ENCODE measurements around the gene TP63.

TP63 gene

DNA sequence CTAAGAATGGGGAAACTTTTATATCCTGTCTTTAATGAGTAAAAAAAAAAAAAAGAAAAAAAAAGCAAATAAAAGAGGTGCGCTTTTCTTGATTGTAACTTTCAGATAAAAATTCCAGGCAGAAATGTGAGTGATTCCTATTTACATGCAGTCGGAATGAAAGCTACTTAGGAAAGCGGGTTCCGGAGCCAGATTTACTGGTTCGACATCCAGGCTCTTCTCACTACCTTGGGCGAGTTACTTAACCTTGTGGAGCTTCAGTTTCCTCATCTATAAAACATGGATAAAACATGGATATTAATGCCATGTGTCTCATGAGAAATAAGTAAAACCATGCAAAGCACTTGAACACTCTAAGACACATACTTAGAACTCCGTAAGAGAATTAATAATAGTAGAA lies 169.2 kb downstream of the TP63 start:
- no peaks in the 10 kb centered on the region for H3K27me3 Mint-ChIP-seq
- H3K36me3 Mint-ChIP-seq: no peaks in the 10 kb centered on the region

DNA sequence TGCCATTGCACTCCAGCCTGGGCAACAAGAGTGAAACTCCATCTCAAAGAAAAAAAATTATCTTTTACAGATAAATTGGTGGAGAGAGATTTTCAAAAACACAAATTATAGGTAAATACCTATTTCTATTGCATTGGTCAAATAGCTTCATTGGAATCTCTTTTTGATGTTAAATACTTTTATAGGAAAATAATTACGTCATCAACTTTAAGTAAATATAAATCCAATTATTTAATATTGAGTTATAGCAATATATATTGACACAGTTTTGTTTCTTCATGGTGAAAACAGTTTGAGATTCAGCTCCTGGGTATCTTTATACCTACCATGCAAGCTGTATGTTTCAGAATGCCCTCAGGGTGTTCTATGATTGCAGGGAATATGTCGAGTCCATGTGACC lies 172.1 kb downstream of the TP63 start:
- Mint-ChIP-seq H3K4me3 (no peak overlapping the region), H3K36me3 (no peaks in the 10 kb centered on the region), H3K27ac (no peak overlapping the region), H3K4me1 (no peaks in the 10 kb centered on the region), H3K27me3 (no peaks in the 10 kb centered on the region), H3K9me3 (peaks cover 0 to 2% of the 10 kb centered on the region in 2 donors)
- ATAC-seq (replicated peaks) (no peak), DNase-seq (no peak)

More for the DNA sequence above, 169.2 kb downstream of the TP63 start:
- H3K9me3 Mint-ChIP-seq: no peaks in the 10 kb centered on the region
- no peak overlapping the region for H3K27ac Mint-ChIP-seq
- ATAC-seq (replicated peaks): no peak
- H3K4me3 Mint-ChIP-seq: no peak overlapping the region
- H3K4me1 Mint-ChIP-seq: no peaks in the 10 kb centered on the region
- no peak for DNase-seq

DNA sequence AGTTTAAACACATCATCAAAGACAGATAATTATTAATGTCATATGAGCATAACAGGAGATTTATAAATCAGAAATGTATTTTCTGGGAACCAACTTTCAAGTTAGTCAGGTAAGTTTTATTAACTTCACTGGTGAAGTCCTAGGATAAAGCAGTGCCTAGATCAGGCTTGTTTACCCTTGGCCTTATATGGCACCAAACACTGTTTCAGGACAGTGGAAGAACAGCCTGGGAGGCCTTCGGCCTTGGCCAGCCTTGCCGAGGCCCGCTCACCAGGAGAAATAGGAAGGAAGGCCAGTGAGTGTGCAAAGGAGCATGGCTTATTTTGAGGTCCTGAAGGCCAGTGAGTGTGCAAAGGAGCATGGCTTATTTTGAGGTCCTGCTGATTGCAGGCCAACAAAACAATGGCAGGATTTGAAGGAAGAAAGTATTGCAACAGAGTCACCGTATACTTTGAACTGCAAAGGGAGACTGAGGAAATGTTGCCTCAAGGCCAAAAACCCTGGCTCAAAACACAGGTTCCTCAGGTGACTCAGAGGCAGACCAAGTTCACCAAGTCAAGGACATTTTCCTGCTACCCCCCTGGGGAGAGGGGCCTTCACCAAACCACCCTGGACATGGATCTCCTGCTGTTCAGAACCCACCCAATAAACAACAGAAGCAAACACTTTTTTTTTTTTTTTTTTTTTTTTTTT lies 174.3 kb downstream of the TP63 start:
- no peak for ATAC-seq (replicated peaks)
- Mint-ChIP-seq H3K4me1 (no peaks in the 10 kb centered on the region), H3K4me3 (no peak overlapping the region), H3K9me3 (peaks cover 0 to 2% of the 10 kb centered on the region in 2 donors), H3K27me3 (no peaks in the 10 kb centered on the region), H3K36me3 (no peaks in the 10 kb centered on the region), H3K27ac (no peak overlapping the region)
- DNase-seq: no peak

DNA sequence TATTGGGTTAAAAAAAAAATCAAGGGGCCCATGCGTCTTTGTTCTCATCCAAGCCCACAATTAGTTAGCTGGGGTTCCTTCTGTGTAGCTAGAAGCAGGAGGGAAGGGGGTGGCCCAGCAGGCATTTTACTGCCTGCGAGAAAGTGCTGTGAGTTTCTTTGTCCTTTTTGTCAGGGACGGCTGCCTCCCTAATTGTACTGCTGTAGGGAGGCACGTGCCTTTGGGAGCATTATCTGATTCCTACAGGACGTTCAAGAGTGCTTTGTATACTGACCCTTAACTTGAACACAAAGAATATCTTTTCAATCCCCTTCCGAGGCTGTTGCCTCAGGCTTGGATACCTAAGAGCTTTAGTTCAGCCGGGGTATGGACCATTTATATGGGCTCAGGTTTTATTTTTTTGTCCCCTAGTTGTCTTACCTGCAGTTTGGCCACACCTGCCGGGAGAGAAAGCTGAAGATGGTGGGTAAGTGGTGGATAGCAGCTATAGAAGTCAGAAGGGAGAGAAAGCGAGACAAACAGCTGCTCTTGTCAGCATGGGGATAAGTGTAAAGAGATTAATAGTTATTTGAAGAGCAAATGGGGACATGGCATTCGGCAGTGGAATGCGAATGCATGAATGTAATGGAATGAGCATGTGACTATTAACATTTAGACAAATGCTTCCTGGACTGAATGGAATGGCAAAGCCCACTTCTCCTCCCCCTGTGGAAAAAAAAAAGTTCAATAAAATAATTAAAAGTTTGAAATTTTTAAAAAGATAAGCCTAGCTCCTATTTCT lies 175.2 kb downstream of the TP63 start:
- H3K9me3 Mint-ChIP-seq: peaks cover 0 to 2% of the 10 kb centered on the region in 2 donors
- H3K27ac Mint-ChIP-seq: no peak overlapping the region
- H3K4me1 Mint-ChIP-seq: no peaks in the 10 kb centered on the region
- ATAC-seq (replicated peaks) (no peak), DNase-seq (no peak)
- H3K4me3 Mint-ChIP-seq: no peak overlapping the region
- no peaks in the 10 kb centered on the region for H3K36me3 Mint-ChIP-seq
- H3K27me3 Mint-ChIP-seq: no peaks in the 10 kb centered on the region

DNA sequence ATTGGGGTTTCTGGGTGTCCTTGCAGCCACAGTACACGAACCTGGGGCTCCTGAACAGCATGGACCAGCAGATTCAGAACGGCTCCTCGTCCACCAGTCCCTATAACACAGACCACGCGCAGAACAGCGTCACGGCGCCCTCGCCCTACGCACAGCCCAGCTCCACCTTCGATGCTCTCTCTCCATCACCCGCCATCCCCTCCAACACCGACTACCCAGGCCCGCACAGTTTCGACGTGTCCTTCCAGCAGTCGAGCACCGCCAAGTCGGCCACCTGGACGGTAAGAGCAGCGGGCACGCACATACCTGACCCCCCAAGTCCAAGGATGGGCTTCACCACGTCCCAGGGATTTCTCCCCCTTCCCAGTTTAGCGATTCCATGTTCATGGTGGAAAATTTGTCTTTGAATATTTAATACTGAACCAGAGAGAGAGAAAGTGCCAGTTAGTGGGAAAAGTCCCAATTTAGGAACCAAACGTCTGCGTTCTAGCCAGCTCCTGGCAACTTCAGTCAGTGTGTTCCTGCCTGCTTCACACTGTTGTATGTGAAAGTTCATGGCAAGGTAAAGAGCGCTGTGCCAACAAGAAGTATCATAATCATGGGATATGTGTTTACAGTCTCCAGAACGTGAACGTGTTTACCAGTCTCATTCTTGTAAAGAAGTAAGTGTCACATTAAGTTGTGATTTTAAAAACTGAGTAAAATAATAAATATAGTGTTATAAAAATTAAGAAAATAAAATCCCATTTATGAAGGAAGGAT lies 177.2 kb downstream of the TP63 start:
- Mint-ChIP-seq H3K9me3 (peaks cover 0 to 2% of the 10 kb centered on the region in 2 donors), H3K36me3 (no peaks in the 10 kb centered on the region), H3K27ac (no peak overlapping the region), H3K4me1 (no peaks in the 10 kb centered on the region), H3K27me3 (no peaks in the 10 kb centered on the region), H3K4me3 (no peak overlapping the region)
- DNase-seq (no peak), ATAC-seq (replicated peaks) (no peak)

DNA sequence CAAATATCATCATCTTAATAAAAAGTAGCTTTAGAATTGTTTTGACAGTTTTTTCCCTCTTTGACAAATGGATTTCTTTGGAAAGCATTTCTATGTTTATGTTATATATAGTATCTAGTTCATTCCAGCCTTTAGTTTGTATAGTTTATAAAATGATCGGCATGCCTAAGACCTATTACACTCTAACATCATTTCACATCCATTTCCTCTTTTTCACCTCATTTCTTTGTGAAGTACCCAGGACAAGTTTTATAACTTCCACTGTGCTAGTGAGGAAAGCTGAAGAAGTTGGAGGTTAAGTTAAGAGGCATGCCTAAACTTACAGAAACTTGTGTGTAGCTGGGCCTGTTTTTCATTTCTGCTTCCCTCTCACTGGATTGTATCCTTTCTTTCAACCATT lies 178.4 kb downstream of the TP63 start:
- H3K36me3 Mint-ChIP-seq: no peaks in the 10 kb centered on the region
- no peak for DNase-seq
- no peaks in the 10 kb centered on the region for H3K27me3 Mint-ChIP-seq
- no peaks in the 10 kb centered on the region for H3K4me1 Mint-ChIP-seq
- H3K9me3 Mint-ChIP-seq: peaks cover 0 to 2% of the 10 kb centered on the region in 2 donors
- H3K4me3 Mint-ChIP-seq: no peak overlapping the region
- ATAC-seq (replicated peaks): no peak
- H3K27ac Mint-ChIP-seq: no peak overlapping the region

DNA sequence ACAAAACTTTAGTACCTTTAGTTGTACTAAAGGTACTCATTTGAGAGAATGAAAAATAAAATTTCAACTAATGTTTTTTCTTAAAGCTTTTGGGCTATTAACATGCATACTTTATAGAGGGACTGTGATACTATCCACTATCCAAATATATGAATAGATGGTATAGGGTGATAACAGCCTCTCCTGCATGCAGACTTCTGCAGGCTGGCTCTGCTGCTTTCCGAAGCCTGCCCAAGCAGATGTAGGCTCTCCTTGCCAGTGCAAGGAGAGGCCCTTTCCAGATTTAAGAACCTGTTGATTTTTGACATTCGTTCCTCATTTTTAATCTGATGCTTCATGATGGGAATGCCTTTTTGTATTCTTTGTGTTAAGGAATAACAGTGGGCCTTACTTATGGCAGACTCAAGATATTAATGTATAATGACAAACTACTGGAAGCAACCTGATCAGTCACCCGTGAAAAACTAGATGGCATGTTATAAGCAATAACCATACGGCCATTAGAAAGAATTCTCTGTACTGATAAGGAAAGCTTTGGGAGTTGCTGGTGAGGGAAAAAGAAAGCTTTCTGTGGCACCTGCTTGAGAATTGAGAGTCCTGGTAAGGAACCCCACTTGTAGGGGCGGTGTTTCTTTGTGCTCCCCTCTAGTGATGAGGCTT lies 181.7 kb downstream of the TP63 start:
- Mint-ChIP-seq H3K9me3 (no peaks in the 10 kb centered on the region), H3K4me3 (no peak overlapping the region), H3K36me3 (no peaks in the 10 kb centered on the region), H3K4me1 (no peaks in the 10 kb centered on the region), H3K27me3 (no peaks in the 10 kb centered on the region), H3K27ac (no peak overlapping the region)
- DNase-seq (no peak), ATAC-seq (replicated peaks) (no peak)

DNA sequence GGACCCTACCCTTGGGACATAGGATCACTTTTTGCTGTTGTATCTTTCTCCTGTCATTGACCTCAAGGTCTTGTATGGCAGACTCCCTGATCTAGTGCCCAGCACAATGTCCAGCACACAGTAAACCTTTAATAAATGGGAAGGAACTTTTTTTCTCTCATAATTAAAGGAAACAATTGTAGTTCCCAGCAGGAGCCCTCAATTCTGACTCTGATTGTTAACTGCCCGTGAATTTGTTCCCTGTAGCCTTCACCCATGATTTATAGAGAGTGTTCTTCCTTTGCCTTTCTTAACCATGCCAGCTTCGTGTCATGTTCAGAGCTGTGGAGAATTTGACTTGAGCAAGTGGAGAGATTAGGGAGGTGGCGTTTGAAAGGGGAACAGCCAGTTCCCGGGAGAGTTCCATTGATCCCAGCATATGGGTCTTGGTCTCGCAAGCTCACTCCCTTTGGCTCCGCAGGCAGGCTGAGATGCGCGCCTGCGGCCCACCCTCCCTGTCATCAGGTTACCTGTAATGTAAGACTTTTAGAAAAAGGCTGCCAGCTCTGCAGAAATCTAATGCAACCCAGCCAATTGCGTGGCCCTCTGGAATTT lies 182.6 kb downstream of the TP63 start:
- H3K27me3 Mint-ChIP-seq: no peaks in the 10 kb centered on the region
- H3K36me3 Mint-ChIP-seq: no peaks in the 10 kb centered on the region
- H3K9me3 Mint-ChIP-seq: no peaks in the 10 kb centered on the region
- ATAC-seq (replicated peaks) (no peak), DNase-seq (no peak)
- H3K4me1 Mint-ChIP-seq: no peaks in the 10 kb centered on the region
- H3K4me3 Mint-ChIP-seq: no peak overlapping the region
- H3K27ac Mint-ChIP-seq: no peak overlapping the region

DNA sequence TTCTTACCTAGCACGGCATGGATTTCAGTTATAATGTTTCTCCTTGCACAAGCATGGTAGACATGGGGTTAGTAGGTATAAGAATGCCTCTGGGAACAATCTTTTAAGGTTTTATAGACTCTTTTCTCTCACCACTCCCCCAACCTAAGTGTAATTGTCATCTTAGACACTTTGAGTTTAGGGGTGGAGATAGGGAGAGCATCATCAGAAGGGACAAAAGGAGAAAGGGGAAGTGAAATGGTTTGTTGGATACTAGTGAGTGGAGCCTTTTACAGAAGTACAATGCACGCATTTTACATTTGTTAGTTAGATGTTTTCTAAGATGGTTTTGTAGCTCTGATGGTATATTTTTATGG lies 189.2 kb downstream of the TP63 start:
- Mint-ChIP-seq H3K27ac (no peak overlapping the region), H3K4me3 (no peak overlapping the region), H3K27me3 (no peaks in the 10 kb centered on the region), H3K9me3 (no peaks in the 10 kb centered on the region), H3K36me3 (no peaks in the 10 kb centered on the region), H3K4me1 (no peaks in the 10 kb centered on the region)
- ATAC-seq (replicated peaks) (no peak), DNase-seq (no peak)

DNA sequence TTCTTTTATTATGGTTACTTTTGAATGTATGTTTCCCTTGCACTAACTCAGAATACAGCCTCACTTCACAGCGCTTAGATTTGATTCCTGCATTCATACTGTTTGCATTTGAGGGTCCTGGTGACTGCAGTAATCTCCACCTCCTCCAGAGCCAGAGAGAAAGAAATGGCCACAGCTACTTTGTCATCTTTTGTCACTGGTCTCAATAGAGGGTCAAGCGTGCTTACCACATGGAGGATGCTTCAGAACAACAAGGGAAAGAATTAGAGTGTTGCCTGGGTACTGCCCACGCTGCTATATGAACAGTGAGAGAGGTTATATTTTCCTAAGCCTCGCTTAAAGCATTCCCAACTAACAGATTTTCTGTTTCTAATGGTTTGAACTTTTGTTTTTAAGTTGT lies 190.1 kb downstream of the TP63 start:
- Mint-ChIP-seq H3K4me3 (no peak overlapping the region), H3K4me1 (no peaks in the 10 kb centered on the region), H3K27me3 (no peaks in the 10 kb centered on the region), H3K27ac (no peak overlapping the region), H3K36me3 (no peaks in the 10 kb centered on the region), H3K9me3 (no peaks in the 10 kb centered on the region)
- ATAC-seq (replicated peaks) (no peak), DNase-seq (no peak)

DNA sequence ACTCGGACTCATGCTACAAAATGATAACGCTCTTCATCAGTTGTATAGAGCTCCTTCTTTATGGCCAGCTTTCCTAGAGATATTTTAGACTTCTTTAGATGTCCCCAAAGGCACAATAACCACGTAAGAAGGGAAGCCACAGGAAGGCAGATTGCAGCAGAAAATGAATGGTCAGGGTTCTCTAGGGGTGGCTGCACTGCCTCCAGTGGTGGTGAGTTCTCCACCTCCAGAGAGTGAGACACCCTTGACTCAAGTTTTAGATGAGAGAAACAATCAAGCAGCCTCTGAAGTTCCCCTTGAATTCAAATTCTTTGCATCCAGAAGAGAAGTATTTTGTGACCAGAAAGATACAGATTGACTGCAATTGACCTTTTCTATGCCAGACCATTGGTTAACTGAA lies 191.5 kb downstream of the TP63 start:
- H3K27ac Mint-ChIP-seq: no peak overlapping the region
- peaks cover 0 to 4% of the 10 kb centered on the region in 2 donors for H3K9me3 Mint-ChIP-seq
- H3K27me3 Mint-ChIP-seq: no peaks in the 10 kb centered on the region
- no peak for DNase-seq
- no peak for ATAC-seq (replicated peaks)
- H3K4me1 Mint-ChIP-seq: no peaks in the 10 kb centered on the region
- no peaks in the 10 kb centered on the region for H3K36me3 Mint-ChIP-seq
- H3K4me3 Mint-ChIP-seq: no peak overlapping the region

DNA sequence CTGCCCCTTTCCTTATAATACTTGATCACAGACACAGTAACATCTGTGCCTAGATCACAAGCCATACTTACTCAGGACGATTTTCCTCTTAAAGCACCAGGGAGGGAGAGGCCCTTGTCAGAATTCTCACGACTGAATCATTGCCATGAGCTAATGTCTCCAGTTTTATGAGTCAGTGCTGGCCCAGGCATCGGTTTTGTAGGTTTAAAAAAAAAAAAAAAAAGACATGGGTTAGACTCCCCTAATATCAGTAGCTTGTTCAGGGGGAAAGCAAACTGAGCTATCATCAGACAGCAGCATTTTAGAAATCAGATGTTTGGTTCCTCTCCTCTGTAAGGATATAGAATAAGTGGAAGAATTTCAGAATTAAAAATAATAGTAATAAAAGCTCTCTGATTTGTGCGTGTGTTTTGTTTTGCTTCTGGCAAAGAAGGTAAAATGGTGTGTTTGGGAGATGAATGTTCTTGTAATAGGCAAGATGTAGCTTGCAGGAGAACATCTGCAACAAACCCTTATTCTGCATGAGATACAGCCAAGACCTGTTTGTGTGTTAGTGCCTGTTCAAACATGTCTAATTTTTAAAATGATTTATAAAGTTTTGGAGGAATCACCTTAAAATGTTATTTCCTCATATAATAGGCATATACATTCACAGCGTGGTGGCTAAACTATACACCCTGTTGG lies 193.6 kb downstream of the TP63 start:
- Mint-ChIP-seq H3K27ac (no peak overlapping the region), H3K9me3 (peaks cover 0 to 4% of the 10 kb centered on the region in 2 donors), H3K4me3 (no peak overlapping the region), H3K27me3 (no peaks in the 10 kb centered on the region), H3K36me3 (no peaks in the 10 kb centered on the region), H3K4me1 (no peaks in the 10 kb centered on the region)
- ATAC-seq (replicated peaks): no peak
- no peak for DNase-seq

DNA sequence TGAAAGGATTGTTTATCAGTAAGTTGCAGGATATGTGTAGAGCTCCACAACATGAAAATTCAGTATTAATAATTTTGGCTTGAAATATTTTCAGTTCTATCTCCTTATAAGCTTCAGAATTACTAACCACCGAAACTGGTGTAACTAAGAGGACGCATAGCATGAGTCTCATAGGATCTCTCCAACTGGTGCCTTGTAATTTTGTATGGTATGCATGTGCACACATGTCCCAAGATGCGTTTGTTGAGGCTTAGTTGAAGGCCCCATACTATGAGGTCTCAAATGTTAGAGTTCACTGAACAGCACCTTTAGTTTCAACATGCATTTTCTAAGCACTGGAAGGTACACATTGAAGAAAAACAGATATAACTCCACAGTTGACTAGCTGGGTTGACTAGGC lies 195.4 kb downstream of the TP63 start:
- H3K4me1 Mint-ChIP-seq: no peaks in the 10 kb centered on the region
- H3K27me3 Mint-ChIP-seq: no peaks in the 10 kb centered on the region
- no peak for DNase-seq
- no peak overlapping the region for H3K27ac Mint-ChIP-seq
- H3K4me3 Mint-ChIP-seq: no peak overlapping the region
- ATAC-seq (replicated peaks): no peak
- H3K9me3 Mint-ChIP-seq: peaks cover 0 to 4% of the 10 kb centered on the region in 2 donors
- no peaks in the 10 kb centered on the region for H3K36me3 Mint-ChIP-seq

DNA sequence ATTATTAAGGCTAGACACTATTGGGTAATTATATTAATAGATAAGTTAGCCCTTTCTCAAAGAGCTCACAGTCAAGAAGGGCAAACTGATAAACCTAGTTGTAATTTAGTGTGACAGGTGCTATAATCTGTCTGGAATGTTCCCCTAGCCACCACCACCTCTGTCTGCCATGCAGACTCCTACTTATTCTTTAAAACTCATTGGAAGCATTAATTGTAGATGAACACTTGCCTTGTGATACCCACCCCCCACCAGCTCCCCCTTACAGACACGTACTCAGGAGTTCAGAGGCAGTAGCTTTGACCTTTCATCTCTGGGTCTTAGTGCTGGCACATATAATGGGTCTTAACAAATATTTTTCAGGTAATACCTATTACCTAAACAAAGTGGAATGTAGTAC lies 195.9 kb downstream of the TP63 start:
- Mint-ChIP-seq H3K9me3 (peaks cover 0 to 4% of the 10 kb centered on the region in 2 donors), H3K4me3 (no peak overlapping the region), H3K36me3 (no peaks in the 10 kb centered on the region), H3K27ac (no peak overlapping the region), H3K4me1 (no peaks in the 10 kb centered on the region), H3K27me3 (no peaks in the 10 kb centered on the region)
- no peak for ATAC-seq (replicated peaks)
- no peak for DNase-seq
